MM.1S (cell line): Measurements from ENCODE around the gene SNTB2.

ENCODE experiments used
- EZH2phosphoT487 ChIP-seq: fragments of 300-600 bp; sonication (generic); IDR thresholded peaks from 2 replicates; pipeline ENCODE4 v1.6.1; 2018; ENCODE audit warnings: antibody characterized with exemption, low read length
- TF ChIP-seq, protein P1 (sequence below): fragments of 300-600 bp; sonication (generic); IDR thresholded peaks from 2 replicates; pipeline ENCODE4 v1.5.1; 2016; ENCODE audit warnings: antibody characterized with exemption, low read length, mixed read lengths

GRCh38 chr16:69324585-69325253, 137.8 kb downstream of the SNTB2 start:
- no peak for TF ChIP-seq EZH2phosphoT487
- TF ChIP-seq, protein P1, sequence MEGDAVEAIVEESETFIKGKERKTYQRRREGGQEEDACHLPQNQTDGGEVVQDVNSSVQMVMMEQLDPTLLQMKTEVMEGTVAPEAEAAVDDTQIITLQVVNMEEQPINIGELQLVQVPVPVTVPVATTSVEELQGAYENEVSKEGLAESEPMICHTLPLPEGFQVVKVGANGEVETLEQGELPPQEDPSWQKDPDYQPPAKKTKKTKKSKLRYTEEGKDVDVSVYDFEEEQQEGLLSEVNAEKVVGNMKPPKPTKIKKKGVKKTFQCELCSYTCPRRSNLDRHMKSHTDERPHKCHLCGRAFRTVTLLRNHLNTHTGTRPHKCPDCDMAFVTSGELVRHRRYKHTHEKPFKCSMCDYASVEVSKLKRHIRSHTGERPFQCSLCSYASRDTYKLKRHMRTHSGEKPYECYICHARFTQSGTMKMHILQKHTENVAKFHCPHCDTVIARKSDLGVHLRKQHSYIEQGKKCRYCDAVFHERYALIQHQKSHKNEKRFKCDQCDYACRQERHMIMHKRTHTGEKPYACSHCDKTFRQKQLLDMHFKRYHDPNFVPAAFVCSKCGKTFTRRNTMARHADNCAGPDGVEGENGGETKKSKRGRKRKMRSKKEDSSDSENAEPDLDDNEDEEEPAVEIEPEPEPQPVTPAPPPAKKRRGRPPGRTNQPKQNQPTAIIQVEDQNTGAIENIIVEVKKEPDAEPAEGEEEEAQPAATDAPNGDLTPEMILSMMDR: no peak
